ENCODE measurements around the gene DMRT3.

Gene DMRT3

DNA sequence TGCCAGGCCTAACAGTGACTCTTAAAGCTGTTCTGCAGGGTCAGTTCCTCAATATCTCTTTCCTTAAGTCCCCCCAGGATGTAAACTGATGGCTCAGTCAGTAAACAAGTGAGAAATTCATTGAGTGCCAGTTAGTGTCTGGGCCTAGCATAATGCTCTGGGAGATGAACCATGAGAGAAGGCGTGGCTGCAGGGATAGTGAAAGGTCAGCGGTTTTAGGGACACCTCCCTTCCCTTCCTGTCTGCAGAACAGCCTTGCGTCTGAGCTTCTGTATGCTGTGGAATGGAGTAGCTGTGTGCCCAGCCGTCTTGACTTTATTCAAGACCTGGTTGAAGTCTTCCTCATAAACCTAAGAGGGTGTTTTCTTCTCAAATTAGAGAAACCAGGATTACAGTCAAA, 46.7 kb upstream of the DMRT3 start:
- Histone ChIP-seq H3K4me3 (replicated peaks; ENCODE audit: insufficient read depth, low read length) (no peak overlapping the region), H3K27me3 (ENCODE audit: insufficient read depth, poor library complexity, severe bottlenecking) (no peaks in the 10 kb centered on the region), H3K27ac (replicated peaks) (no peak overlapping the region)
- TF ChIP-seq, protein P1, sequence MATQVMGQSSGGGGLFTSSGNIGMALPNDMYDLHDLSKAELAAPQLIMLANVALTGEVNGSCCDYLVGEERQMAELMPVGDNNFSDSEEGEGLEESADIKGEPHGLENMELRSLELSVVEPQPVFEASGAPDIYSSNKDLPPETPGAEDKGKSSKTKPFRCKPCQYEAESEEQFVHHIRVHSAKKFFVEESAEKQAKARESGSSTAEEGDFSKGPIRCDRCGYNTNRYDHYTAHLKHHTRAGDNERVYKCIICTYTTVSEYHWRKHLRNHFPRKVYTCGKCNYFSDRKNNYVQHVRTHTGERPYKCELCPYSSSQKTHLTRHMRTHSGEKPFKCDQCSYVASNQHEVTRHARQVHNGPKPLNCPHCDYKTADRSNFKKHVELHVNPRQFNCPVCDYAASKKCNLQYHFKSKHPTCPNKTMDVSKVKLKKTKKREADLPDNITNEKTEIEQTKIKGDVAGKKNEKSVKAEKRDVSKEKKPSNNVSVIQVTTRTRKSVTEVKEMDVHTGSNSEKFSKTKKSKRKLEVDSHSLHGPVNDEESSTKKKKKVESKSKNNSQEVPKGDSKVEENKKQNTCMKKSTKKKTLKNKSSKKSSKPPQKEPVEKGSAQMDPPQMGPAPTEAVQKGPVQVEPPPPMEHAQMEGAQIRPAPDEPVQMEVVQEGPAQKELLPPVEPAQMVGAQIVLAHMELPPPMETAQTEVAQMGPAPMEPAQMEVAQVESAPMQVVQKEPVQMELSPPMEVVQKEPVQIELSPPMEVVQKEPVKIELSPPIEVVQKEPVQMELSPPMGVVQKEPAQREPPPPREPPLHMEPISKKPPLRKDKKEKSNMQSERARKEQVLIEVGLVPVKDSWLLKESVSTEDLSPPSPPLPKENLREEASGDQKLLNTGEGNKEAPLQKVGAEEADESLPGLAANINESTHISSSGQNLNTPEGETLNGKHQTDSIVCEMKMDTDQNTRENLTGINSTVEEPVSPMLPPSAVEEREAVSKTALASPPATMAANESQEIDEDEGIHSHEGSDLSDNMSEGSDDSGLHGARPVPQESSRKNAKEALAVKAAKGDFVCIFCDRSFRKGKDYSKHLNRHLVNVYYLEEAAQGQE (IDR thresholded peaks at IDR 0.05; ENCODE audit: insufficient replicate concordance, low read depth), result no peak
- TF ChIP-seq SPI1 (IDR thresholded peaks at IDR 0.05; ENCODE audit: borderline replicate concordance, low read depth) (no peak), POLR2AphosphoS5 (IDR thresholded peaks at IDR 0.05; ENCODE audit: low read depth) (no peak), GABPA (IDR thresholded peaks at IDR 0.05; ENCODE audit: low read depth) (no peak)
- TF ChIP-seq, protein P2, sequence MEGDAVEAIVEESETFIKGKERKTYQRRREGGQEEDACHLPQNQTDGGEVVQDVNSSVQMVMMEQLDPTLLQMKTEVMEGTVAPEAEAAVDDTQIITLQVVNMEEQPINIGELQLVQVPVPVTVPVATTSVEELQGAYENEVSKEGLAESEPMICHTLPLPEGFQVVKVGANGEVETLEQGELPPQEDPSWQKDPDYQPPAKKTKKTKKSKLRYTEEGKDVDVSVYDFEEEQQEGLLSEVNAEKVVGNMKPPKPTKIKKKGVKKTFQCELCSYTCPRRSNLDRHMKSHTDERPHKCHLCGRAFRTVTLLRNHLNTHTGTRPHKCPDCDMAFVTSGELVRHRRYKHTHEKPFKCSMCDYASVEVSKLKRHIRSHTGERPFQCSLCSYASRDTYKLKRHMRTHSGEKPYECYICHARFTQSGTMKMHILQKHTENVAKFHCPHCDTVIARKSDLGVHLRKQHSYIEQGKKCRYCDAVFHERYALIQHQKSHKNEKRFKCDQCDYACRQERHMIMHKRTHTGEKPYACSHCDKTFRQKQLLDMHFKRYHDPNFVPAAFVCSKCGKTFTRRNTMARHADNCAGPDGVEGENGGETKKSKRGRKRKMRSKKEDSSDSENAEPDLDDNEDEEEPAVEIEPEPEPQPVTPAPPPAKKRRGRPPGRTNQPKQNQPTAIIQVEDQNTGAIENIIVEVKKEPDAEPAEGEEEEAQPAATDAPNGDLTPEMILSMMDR (IDR thresholded peaks at IDR 0.05; ENCODE audit: insufficient read depth, low read length), result no peak
- DNase-seq (ENCODE audit: low read depth in 1 of 2, low spot score in 1 of 2), result no peak

DNA sequence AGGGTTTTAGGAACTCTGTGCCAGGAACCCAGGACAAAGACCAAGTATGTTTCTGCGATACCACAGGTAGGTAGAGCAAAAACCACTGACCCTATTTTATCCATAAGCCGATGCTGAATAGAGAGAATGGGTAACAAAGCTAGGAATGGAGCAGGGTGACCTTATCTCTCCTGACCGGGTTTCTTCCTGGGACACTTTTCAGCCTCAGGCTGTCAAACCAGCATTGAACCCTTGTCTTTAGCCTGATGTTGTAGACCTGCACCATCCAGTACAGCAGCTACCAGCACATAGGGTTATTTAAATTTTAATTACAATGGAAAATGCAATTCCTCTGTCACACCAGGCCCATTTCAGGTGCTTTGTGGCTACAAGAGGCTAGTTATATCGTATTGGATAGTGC, 43.1 kb upstream of the DMRT3 start:
- Histone ChIP-seq H3K27me3 (ENCODE audit: insufficient read depth, poor library complexity, severe bottlenecking) (no peaks in the 10 kb centered on the region), H3K27ac (replicated peaks) (no peak overlapping the region), H3K4me3 (replicated peaks; ENCODE audit: insufficient read depth, low read length) (no peak overlapping the region)
- no peak for DNase-seq (ENCODE audit: low read depth in 1 of 2, low spot score in 1 of 2)
- TF ChIP-seq GABPA (IDR thresholded peaks at IDR 0.05; ENCODE audit: low read depth), result no peak
- no peak for TF ChIP-seq SPI1 (IDR thresholded peaks at IDR 0.05; ENCODE audit: borderline replicate concordance, low read depth)
- TF ChIP-seq, protein P2 (IDR thresholded peaks at IDR 0.05; ENCODE audit: insufficient read depth, low read length), result no peak
- TF ChIP-seq, protein P1 (IDR thresholded peaks at IDR 0.05; ENCODE audit: insufficient replicate concordance, low read depth), result no peak
- TF ChIP-seq POLR2AphosphoS5 (IDR thresholded peaks at IDR 0.05; ENCODE audit: low read depth), result no peak

DNA sequence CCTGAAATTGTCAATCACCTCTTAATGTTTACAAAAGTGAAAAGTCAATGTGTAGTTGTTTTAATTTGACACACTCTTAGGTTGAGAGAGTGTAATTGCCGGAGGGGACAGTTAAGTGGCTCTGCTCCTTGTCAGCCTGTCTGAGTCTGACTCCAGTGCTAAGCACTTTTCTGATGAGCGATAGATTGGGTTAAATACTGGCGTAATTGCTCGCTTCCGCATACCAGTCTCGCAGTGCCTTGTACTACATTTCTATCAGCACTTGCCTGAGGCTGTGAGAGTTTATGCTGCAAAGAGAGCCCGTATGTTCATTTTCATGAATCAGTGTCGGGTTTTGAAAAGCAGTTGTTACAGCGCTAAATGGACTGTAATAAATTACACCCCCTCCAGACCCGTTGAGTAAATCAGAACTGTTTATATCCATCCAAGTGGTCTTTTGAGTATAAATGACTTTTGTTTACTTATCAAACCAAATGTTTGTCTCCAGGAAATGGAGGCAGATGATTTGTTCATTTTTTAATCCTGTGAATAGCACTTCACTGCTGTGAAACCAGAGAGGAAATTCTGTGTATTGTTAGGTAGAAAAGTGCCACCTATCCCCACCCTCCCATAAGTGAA, 41.0 kb upstream of the DMRT3 start:
- no peak for DNase-seq (ENCODE audit: low read depth in 1 of 2, low spot score in 1 of 2)
- no peaks in the 10 kb centered on the region for H3K27me3 ChIP-seq (ENCODE audit: insufficient read depth, poor library complexity, severe bottlenecking)
- no peak overlapping the region for H3K27ac ChIP-seq (replicated peaks)
- TF ChIP-seq SPI1 (IDR thresholded peaks at IDR 0.05; ENCODE audit: borderline replicate concordance, low read depth) (no peak), POLR2AphosphoS5 (IDR thresholded peaks at IDR 0.05; ENCODE audit: low read depth) (no peak), GABPA (IDR thresholded peaks at IDR 0.05; ENCODE audit: low read depth) (no peak)
- TF ChIP-seq, protein P2 (IDR thresholded peaks at IDR 0.05; ENCODE audit: insufficient read depth, low read length), result no peak
- TF ChIP-seq, protein P1 (IDR thresholded peaks at IDR 0.05; ENCODE audit: insufficient replicate concordance, low read depth), result no peak
- no peak overlapping the region for H3K4me3 ChIP-seq (replicated peaks; ENCODE audit: insufficient read depth, low read length)
